HG03558 (cell line): Measurements from ENCODE around the gene BRWD1.
A peak's percentile ranks its signal among the peaks of the same experiment; 100 is the strongest.

Source experiments
- ATAC-seq: cut with Tn5 transposase; IDR thresholded peaks from one replicate; pipeline ENCODE4 v1.9.1; 2021; ENCODE audit warnings: moderate number of reproducible peaks; ENCODE audit not compliant: unreplicated experiment; ENCODE audit errors: extremely low read depth

BRWD1 gene

DNA sequence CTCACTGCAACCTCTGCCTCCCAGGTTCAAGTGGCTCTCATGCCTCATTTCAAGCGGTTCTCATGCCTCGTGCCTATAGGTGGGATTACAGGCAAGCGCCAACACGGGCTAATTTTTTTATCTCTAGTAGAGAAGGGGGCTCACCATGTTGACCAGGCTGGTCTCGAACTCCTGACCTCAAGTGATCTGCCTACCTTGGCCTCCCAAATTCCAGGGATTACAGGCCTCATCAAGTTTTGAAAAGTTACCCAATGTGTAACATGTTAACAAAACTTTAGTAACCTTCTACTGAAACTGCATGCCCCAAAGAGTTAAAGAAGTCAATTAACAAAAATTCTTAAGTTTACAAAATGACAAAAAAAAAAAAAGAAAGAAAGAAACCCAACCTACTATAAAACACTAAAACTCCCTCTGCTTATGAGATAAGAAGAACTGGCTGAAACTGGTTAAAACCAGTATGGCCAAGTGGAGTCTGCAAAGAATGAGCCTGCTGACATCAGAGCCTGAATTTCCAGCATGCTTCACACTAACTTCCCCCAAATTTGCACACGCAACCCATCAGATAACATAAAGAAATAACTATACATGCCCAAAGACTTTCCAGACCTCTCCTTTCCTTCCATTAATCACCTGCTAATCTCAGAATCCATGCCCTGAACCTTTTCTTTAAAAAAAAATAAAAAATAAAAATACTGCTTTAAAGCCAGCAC, 104.7 kb downstream of the BRWD1 start:
- ATAC-seq: no peak

DNA sequence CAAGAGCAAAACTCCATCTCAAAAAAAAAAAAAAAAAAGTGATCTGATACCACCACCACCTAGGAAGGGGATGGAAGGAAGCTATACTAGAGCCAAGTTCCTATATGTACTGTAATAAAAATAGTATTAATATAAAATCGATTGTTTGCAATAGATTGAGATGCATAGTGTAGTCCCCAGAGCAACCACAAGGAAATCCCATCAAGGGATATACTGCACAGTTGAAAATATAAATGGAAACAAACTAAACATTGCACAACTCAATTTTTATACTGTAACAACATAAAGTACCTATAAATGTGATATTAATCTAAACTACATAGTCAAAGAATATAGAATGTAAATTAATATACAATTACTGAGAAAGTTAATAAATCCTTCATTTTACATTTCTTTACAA, 109.3 kb downstream of the BRWD1 start:
- ATAC-seq: no peak

DNA sequence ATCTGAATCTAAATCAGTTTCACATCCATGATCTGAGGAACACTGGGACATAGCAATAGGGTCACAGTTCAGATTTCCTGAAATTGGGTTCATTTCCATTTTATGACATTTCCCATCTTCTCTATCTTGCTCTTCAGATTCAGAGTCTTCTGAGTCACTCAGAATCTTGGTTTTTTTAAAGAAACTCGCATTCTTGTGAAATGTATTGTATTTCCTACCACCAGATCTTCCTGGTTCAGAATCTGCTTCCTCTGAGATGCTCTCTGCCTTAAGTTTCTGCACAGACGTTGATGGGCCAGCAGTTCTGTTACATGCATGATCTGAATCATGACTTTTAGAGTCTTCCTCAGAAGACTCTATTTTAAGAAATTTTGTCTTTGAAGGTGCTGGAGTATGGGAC, 114.6 kb downstream of the BRWD1 start:
- no peak for ATAC-seq

DNA sequence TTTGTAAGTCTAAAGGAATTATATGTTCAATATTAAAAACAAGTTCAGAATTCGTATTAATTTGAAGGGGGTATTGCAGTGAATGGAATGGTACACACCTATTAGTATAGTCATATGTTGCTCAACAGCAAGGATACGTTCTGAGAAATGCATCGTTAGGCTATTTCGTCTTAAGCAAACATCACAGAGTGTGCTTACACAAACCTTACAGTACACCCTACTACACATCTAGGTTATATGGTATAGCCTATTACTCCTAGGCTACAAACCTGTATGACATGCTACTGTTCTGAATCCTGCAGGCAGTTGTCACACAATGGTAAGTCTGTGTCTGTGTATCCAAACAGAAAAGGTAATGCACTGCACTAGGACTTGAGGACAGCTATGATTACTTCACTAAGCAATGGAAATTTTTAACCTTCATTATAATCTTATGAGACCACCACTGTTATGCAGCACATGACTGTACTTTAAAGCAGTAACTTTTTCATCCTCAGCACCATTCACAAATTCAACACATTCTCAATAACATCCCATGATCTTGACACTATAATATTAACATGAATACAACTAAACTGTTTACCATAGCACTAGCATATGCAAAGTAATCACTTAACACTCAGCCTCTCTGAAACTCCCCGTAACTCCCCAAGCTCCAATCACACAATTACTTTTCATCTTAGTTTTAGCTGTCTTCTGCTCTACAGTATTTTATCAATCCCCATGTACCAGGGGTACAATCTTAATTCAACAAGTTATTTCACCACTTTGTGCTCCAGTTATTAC, 115.8 kb downstream of the BRWD1 start:
- no peak for ATAC-seq

DNA sequence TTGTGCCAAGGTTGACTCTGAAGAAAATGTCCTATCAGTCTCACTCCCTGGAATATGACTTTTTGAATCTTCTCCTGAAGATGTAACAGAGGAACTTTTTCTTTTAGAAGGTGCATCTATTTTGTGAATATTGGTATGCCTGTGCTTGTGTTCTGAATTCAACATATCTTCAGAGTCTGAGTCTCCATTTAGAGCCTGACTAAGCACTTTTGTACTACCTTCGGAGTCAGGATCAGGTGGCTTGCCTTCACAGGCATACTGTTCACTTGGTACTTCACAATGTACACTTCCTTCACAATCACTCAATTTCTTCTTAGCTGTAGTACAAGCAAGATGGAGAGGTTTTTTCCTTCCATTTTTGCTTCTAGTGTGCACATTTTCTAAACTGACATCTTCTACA, 116.6 kb downstream of the BRWD1 start:
- ATAC-seq: no peak

DNA sequence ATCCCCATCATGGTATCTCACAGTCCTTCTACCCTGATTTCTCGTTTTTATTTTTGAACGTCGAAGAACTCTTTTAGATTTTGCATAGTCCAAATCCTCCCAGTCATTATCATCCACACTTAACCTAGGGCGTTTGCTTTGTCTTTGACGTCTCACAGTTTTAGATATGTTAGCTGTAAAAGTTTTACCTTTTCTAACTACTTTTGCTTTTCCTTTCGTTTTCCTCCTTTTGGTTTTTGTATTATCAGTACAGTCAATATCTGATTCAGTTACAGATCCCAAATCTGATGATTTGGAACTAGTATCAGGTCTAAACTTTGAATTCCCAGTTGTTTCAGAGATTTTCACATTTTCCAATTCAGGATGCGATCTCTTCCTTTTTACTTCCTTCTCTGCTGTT, 117.1 kb downstream of the BRWD1 start:
- ATAC-seq: no peak

DNA sequence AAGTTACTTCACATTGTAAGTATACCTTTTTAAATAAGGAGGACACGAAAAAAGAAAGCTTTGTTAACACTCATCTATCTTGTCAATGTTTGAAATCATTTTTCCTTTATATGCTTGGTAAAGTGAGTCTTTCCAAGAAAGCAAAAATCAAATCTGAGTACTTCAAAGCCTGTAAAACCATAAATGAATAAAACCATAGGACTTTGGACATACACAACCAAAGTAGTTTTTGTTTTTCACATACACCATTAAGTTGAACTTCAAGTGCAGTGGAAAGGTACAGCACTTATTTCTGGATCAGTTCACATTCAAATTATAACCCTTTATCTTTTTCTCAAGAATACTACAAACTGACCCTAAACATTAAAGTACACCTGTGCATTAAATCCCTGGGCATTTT, 120.1 kb downstream of the BRWD1 start:
- no peak for ATAC-seq

DNA sequence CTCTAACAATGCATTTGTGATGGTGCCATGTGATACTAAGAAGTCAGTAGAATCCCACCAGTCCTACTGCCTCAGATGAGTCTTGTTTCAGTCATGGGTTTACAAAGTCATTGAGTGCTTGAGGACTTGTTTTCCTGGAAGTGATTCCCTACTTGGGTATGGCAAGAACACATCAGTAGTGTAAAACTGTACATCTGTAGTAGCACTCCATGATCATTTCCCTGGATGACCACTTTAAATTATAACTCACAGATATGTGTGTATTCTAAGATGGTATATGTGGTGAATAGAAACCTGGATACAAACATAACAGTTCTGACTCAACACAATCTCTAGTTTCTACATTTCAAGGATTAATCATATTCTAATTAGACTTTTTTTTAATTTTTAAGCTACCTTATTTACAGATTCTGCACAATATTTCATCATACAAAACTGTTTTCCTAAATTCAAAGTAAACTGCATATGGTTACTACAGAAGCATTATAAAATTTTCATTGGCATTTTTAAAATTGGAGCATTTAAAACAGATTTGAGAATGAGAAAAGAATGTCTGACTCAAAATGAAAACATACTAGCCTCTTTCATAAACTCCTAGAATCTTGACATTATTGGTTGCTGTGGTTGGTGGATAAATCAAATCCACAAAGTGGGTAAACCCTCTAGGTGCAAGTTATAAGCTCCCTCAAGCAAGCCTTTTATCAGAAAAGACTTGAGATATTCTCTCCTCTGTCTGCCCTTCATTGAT, 123.4 kb downstream of the BRWD1 start:
- no peak for ATAC-seq

DNA sequence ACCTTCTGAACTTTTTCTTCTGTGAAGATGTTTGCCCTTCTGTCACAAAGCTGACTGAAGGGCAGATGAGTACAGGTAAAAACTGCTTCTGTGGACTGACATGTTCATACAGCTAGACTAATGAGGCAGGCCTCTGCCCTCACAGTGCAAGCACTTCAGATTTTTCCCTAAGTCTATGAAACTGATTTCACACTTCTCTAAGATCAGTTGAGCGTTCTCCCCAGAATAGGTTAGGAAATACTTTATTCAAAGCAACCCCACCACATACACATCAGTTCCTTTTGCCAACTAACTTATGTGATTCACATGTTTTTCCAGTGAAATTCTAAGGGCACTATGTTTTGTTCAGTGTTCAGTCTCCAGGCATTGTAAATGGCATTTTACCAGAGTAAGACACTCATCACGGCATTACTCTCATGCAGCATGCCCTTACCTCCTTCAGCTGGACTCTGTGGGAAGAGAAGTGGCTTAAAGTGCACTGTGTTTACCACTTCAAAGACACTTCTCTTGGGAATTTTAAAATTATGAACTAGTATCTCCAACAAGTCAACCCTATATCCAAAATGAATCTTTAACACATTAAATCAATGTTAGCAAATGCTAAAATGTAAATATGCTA, 124.8 kb downstream of the BRWD1 start:
- no peak for ATAC-seq

DNA sequence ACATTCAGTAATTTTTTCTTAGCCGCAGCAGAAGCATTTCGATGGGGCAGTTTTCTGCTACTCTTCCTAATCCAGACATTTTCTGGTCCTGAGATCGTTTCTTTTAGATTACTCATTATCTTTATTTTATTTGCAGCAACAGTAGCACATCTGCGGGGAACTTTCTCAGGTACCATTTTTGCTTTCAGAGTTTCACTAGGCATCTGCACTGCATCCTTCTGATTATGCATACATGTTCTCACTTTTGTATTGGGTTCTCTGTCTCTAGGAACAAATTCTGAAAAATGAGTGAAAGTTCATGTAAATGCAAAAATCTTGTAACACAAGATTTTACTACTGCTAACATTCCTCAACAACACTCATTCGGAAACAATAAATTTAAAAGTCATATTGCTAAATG, 126.3 kb downstream of the BRWD1 start:
- ATAC-seq: no peak

DNA sequence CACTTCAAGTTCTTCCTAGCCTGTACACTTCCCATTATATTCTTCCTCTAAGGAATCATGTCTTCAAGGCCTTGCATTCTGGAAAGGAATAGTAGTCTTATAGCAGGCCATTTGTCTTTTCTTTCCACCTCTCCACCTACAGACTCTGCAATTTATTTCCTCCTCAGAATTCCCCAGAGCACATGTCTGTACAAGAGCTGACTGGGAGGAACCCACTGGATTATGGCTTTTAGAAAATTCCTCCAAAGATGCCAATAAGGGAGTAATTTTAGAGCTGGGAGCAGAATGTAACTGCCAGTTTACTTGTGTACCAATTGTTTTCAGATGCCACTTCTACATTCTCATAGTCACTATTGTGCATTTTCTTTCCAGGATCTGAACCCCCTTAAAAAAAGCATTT, 126.8 kb downstream of the BRWD1 start:
- no peak for ATAC-seq

DNA sequence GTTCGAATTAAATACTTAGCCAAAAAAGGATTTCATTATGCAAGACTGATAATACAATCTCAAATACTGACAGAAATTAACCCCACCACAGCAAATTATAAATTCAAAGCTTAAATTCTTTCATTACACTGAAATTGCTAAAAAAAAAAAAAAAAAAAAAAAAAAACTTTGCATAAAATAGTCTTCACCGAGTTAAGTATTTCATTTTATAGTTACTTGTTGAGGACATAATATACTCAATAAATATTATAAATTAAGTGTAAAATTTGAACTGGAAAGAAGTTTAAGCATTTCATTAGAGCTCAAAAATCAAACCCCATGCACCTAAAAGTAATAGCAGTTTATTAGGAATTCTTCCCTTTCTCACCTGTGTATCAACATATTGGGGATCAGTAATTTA, 128.3 kb downstream of the BRWD1 start:
- ATAC-seq: no peak

DNA sequence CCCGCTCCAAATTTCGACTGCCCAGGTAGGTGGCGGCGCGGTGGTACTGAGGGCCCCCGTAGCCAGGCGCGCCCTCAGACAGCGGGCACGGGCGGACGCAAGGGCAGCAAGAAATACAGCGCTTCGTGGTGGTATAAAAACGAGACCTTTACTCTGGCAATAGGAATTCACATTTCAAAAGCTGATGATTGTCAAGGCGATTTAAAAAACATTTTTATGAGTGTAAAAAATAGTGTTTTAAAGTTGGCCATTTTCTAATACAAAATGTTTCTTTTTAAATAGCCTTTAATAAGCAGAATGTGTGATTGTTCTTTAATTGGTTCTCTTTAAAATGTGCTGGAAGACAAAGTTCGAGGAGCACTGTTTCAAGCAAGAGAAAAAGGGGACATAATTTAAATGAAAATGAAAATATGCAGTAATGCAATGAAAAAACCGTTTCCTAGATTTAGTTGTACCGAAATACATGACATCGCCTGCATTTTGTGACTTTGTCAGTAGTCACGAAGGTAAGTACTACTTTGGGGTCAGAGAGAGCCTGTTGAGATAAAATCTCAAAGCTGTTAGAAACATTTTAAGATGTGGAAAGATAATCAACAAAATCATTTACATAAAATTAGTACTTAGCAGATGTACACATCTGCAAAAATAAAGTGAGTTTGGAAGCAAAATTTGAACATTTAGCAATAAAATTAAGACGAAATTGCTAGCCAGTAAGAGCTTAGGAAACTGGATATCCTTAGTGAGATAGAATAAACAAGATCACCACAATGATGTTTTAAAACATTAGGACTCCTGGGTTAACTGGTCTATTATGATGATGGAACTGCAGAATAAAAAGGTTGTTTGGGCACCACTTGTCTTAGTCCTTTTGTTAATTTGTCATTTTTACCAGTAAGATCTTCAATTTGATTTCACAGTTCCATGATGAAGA, 129.1 kb downstream of the BRWD1 start:
- no peak for ATAC-seq

DNA sequence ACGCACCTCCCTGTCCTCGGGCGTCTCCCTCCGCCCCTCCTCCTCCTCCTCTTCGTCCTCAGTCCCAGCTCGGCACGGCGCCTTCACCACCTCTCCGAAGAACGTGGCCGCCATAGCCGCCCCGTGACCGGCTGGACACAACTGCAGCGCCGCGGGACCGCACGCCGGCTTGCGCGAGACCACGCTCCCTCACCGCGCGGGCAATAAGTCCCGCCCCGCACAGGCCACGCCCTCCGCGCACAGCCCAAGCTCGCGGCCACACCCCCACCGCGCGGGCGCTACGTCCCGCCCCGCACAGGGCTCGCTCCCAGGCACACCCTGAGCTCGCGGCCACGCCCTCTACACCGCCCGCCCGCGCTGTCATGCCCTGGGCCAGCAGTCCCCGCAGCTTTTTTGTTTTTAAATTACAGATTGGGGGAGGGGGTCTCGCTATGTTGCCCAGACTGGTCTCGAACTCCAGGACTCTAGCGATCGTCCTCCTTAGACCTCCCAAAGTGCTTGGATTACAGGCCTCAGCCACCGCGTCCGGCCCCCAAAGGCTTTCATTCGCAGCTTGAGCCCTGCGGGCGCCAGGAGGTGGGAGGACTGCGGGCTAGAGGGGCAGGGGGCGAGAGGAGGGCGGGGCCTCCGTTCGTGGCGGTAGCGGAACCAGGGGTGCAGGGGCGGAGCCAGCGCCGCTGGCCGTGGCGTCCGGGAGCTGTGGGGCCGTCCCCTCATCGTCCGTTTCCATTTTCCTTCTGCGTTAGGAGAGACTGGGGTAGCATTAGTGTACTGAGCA, 130.0 kb downstream of the BRWD1 start, which contains the start of gene PSMG1:
Gene PSMG1, minus strand, starts transcription at position 180 of the 778 bp plus-strand sequence. Its CDS starts 66 bp downstream, at position 114.
- ATAC-seq: peak; percentile 69

DNA sequence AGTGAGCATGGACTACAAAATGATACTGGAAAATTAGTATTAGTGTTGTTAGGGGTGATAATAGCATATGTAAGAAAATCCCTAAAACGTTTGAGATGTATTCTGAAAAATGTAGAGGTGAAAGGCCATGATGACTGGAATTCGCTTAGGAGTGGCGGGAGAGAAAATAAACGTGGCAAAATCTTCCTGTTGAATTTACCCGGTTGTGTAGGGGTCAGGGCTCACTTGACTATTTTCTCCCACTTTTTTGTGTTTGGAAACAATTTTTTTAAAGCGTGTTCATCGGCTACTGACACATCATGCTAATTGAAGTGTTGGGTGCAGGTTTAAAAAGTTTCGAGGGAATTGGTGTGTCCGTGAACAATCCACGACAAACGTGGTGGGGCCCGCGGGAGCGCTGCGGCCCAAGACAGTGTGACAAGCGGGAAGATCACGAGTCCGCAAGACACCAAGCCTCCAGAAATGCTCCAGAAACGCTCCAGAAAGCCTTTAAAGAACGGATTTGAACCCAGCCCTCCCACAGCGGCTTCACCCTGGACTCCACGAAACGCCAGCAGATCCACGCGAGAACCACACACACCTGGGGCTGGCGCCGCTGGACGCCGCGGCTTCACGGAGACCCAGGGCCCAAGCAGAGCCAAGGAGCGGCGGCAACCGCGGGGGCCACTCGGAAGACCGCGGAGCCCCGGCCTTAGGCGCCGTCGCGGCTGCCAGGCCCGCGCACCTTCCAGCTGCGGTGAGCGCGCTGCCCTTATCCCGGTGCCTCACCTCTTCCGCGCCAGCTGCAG, 130.8 kb downstream of the BRWD1 start:
- ATAC-seq: peak; percentile 11

DNA sequence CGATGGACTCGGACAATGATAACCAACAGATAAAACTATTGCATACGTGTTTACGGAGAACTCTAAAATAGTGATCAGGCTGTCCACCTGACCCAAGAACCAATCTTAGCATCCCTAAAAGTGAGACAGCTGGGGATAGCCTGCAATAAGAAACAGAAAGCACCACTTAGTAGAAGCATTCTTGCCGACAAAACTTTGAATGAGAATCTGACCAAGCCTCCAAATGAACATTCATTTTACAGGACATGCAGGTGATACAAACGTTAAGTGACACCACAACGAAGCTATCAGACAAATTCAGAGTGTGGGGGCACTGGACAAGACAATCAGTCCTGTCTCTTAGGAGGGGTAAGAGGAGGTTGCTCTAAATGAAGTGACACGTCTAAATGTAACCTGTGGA, 131.4 kb downstream of the BRWD1 start:
- no peak for ATAC-seq

DNA sequence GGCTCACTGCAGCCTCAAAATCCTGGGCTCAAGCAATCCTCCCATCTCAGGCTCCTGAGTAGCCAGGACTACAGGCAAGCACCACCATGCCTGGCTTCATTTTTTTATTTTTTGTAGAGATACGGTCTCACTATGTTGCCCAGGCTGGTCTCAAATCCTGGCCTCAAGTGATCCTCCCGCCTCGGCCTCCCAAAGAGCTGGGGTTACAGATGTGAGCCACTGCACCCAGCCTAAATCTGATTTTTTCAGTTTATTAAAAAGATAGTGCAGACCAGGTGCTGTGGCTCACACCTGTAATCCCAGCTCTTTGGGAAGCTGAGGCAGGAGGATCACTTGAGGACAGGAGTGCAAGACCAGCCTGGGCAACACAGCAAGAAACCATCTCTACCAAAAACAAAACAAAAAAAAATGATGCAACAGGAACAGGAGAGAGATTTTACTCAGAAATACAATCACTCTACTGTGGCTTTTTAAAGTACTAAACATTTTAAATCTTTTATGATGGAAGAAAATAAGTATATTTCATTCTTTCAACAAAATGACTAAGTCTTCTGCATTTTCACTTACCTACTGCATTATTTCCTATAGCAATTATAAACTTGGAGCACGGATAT, 132.1 kb downstream of the BRWD1 start:
- ATAC-seq: no peak
